Measurements from ENCODE around the gene RBMS1.

DNA sequence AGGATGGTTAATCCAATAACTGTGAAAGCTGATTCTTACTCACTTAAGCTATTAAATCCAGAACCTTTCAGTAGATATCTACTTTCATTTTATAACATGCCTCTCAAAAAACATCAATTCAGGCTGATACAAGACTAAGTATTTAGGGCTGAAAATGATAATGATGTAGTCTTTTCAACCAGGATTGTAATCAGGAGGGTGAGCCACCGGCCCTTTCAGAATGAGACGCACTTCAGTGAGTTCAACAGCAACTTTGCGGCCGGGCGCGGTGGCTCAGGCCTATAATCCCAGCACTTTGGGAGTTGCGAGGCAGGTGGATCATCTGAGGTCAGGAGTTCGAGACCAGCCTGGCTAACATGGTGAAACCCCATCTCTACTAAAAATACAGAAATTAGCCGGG lies 30.4 kb downstream of the RBMS1 start:
- TF ChIP-seq, protein P1, sequence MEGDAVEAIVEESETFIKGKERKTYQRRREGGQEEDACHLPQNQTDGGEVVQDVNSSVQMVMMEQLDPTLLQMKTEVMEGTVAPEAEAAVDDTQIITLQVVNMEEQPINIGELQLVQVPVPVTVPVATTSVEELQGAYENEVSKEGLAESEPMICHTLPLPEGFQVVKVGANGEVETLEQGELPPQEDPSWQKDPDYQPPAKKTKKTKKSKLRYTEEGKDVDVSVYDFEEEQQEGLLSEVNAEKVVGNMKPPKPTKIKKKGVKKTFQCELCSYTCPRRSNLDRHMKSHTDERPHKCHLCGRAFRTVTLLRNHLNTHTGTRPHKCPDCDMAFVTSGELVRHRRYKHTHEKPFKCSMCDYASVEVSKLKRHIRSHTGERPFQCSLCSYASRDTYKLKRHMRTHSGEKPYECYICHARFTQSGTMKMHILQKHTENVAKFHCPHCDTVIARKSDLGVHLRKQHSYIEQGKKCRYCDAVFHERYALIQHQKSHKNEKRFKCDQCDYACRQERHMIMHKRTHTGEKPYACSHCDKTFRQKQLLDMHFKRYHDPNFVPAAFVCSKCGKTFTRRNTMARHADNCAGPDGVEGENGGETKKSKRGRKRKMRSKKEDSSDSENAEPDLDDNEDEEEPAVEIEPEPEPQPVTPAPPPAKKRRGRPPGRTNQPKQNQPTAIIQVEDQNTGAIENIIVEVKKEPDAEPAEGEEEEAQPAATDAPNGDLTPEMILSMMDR (IDR thresholded peaks at IDR 0.05): no peak
- no peak for TF ChIP-seq POLR2A (IDR thresholded peaks at IDR 0.05)
